Keratinocyte (primary cell): ENCODE data around the gene MAG. TPM values are rescaled to one million over a fixed set of nuclear protein-coding genes. Genes with fewer than 3 reads are reported as not detected.

Experiments used
- DNase-seq: peaks from one replicate; pipeline ENCODE4 v3.0.0-alpha.2; 2011; ENCODE audit warnings: low read depth, missing footprints, low spot score
- FAIRE-seq: peaks from 2 replicates; lab custom pipeline; 2011; peaks lifted over from hg19 to GRCh38; lab: Jason Lieb, UNC
- H2AFZ ChIP-seq: 2 replicates; pipeline ENCODE4 v1.6.0; 2012; ENCODE audit warnings: low read length, control low read depth, inconsistent platforms; ENCODE audit not compliant: control insufficient read depth
- H3K27ac ChIP-seq: 2 replicates; pipeline ENCODE4 v1.5.1; 2011; ENCODE audit warnings: low read length; ENCODE audit not compliant: control insufficient read depth, insufficient read depth
- H3K27me3 ChIP-seq: 3 replicates; pipeline ENCODE4 v1.6.0; 2011; ENCODE audit warnings: low read length; ENCODE audit not compliant: control insufficient read depth, insufficient read depth; ENCODE audit errors: extremely low read depth
- H3K36me3 ChIP-seq, 2 experiments: 2 replicates in 1 of 2; 3 replicates in 1 of 2; pipeline ENCODE4 v1.5.1; 2011; ENCODE audit warnings: low read length in 2 of 2, mild to moderate bottlenecking in 1 of 2; ENCODE audit not compliant: control insufficient read depth in 2 of 2, insufficient read depth in 2 of 2; ENCODE audit errors: extremely low read depth in 1 of 2
- H3K4me1 ChIP-seq: 3 replicates; pipeline ENCODE4 v1.5.1; 2011; ENCODE audit warnings: low read length; ENCODE audit not compliant: control insufficient read depth, insufficient read depth; ENCODE audit errors: extremely low read depth
- H3K4me2 ChIP-seq: 3 replicates; pipeline ENCODE4 v1.6.0; 2011; ENCODE audit warnings: low read depth, low read length; ENCODE audit not compliant: control insufficient read depth, insufficient read depth; ENCODE audit errors: extremely low read depth
- H3K4me3 ChIP-seq, 3 experiments: fragments of 200-600 bp in 1 of 3; sonication (generic) in 1 of 3; 2 replicates in 2 of 3; 3 replicates in 1 of 3; pipeline ENCODE4 v1.5.1; 2011 to 2016; ENCODE audit warnings: low read length in 3 of 3, mild to moderate bottlenecking in 3 of 3, control low read depth in 2 of 3, inconsistent platforms in 1 of 3, low read depth in 1 of 3, mixed read lengths in 1 of 3, mixed run types in 1 of 3, moderate library complexity in 1 of 3; ENCODE audit not compliant: control insufficient read depth in 2 of 3, insufficient read depth in 2 of 3; ENCODE audit errors: extremely low read depth in 1 of 3
- H3K79me2 ChIP-seq: 2 replicates; pipeline ENCODE4 v1.6.0; 2012; ENCODE audit warnings: low read length; ENCODE audit not compliant: control insufficient read depth, insufficient read depth
- H3K9ac ChIP-seq: 3 replicates; pipeline ENCODE4 v1.6.0; 2011; ENCODE audit warnings: low read length; ENCODE audit not compliant: control insufficient read depth, insufficient read depth; ENCODE audit errors: extremely low read depth
- H3K9me1 ChIP-seq: 3 replicates; pipeline ENCODE4 v1.6.0; 2011; ENCODE audit warnings: low read length; ENCODE audit not compliant: control insufficient read depth, insufficient read depth; ENCODE audit errors: extremely low read depth
- H3K9me3 ChIP-seq: 2 replicates; pipeline ENCODE4 v1.5.1; 2012; ENCODE audit warnings: low read depth, low read length; ENCODE audit not compliant: control insufficient read depth
- H4K20me1 ChIP-seq: 3 replicates; pipeline ENCODE4 v1.6.0; 2011; ENCODE audit warnings: low read length; ENCODE audit not compliant: control insufficient read depth, insufficient read depth; ENCODE audit errors: extremely low read depth
- CTCF ChIP-seq, 3 experiments: IDR thresholded peaks in 1 of 3; conservative IDR thresholded peaks in 1 of 3; optimal IDR thresholded peaks in 1 of 3; 2 replicates in 2 of 3; 3 replicates in 1 of 3; pipeline versions ENCODE3 to v1.5.1; 2011; ENCODE audit warnings: low read length in 3 of 3, mild to moderate bottlenecking in 3 of 3, moderate library complexity in 2 of 3, control low read depth in 1 of 3, inconsistent platforms in 1 of 3; ENCODE audit not compliant: insufficient read depth in 2 of 3; ENCODE audit errors: extremely low read depth in 1 of 3
- EZH2 ChIP-seq: IDR thresholded peaks from one replicate; pipeline ENCODE4 v1.6.1; 2012; ENCODE audit warnings: inconsistent platforms, mild to moderate bottlenecking, low read length, moderate library complexity
- dilution Hi-C: fragments of 300-500 bp; cut with MboI; formaldehyde crosslinking; loops from one replicate; pipeline ENCODE4 v1.7.0; 2020; ENCODE audit warnings: low sequenced_read_pairs; ENCODE audit not compliant: extremely low pct_ligation_motif_present
- polyA plus RNA-seq, 5 experiments: library from polyadenylated mRNA; depleted of rRNA in 3 of 5; stranded (reverse) in 3 of 5; stranded (forward) in 1 of 5; unstranded in 1 of 5; fragments of >200 nt; gene quantifications; 1 replicate in 1 of 5; 2 replicates in 3 of 5; 3 replicates in 1 of 5; pipeline versions ENCODE4 v1.2.1 to v1.2.3, GENCODE V29; 2011 to 2012; ENCODE audit warnings: missing spikeins in 2 of 5, low read depth in 1 of 5, low replicate concordance in 1 of 5

Gene MAG
- polyA plus RNA-seq, 1 donor (not counting 4 experiments of a cell fraction or from before 2014, with no cell fraction given), result not detected

GRCh38 chr19:35311901-35312665 lies 20.1 kb downstream of the MAG start:
- H3K36me3 ChIP-seq, result no peaks in the 10 kb centered on the region
- dilution Hi-C loops, result no loop called here
- FAIRE-seq (no peak), DNase-seq (no peak)
- no peak overlapping the region for H3K4me2 ChIP-seq
- no peaks in the 10 kb centered on the region for H3K9me1 ChIP-seq
- H3K9ac ChIP-seq, result no peak overlapping the region
- H3K9me3 ChIP-seq, result no peaks in the 10 kb centered on the region
- peaks cover 5% of the 10 kb centered on the region for H3K4me1 ChIP-seq
- H3K4me3 ChIP-seq, result no peak overlapping the region
- no peak for TF ChIP-seq CTCF (optimal IDR thresholded peaks at IDR 0.05 in 1 of 3, IDR thresholded peaks at IDR 0.05 in 1 of 3, conservative IDR thresholded peaks at IDR 0.05 in 1 of 3; ENCODE audit: extremely low read depth in 1 of 3, insufficient read depth in 2 of 3, low read length in 3 of 3)
- TF ChIP-seq EZH2, result no peak
- no peaks in the 10 kb centered on the region for H4K20me1 ChIP-seq
- peaks cover 3% of the 10 kb centered on the region for H3K27me3 ChIP-seq
- H3K27ac ChIP-seq, result no peak overlapping the region
- H3K79me2 ChIP-seq, result no peaks in the 10 kb centered on the region
- no peak overlapping the region for H2AFZ ChIP-seq

- peaks cover 3% of the 10 kb centered on the region for H3K27me3 ChIP-seq
- no peak overlapping the region for H2AFZ ChIP-seq
- FAIRE-seq, result no peak
These were observed 21.6 kb downstream of the MAG start for GRCh38 chr19:35313587-35313986.

More at GRCh38 chr19:35313587-35313986, 21.6 kb downstream of the MAG start:
- no peak for DNase-seq
- H3K79me2 ChIP-seq, result no peaks in the 10 kb centered on the region
- TF ChIP-seq CTCF (optimal IDR thresholded peaks at IDR 0.05 in 1 of 3, IDR thresholded peaks at IDR 0.05 in 1 of 3, conservative IDR thresholded peaks at IDR 0.05 in 1 of 3; ENCODE audit: extremely low read depth in 1 of 3, insufficient read depth in 2 of 3, low read length in 3 of 3), result no peak
- no peak for TF ChIP-seq EZH2
- H3K4me3 ChIP-seq, result no peak overlapping the region
- H3K36me3 ChIP-seq, result no peaks in the 10 kb centered on the region
- H3K9me1 ChIP-seq, result no peaks in the 10 kb centered on the region
- H4K20me1 ChIP-seq, result no peaks in the 10 kb centered on the region
- no peaks in the 10 kb centered on the region for H3K9me3 ChIP-seq
- no peak overlapping the region for H3K27ac ChIP-seq
- no peak overlapping the region for H3K9ac ChIP-seq
- no peak overlapping the region for H3K4me2 ChIP-seq
- dilution Hi-C loops, result no loop called here
- peaks cover 9% of the 10 kb centered on the region for H3K4me1 ChIP-seq
